Activated naive CD4-positive, alpha-beta T cell treated with anti-CD3 and anti-CD28 coated beads, Interleukin-2, amount 50 U/mL, for 16 hours (primary cell): ENCODE measurements around the gene PHKA2.

Experiments
- DNase-seq: peaks from one replicate; pipeline ENCODE4 v3.0.0-alpha.2; 2020

The PHKA2 gene

GRCh38 chrX:18927558-18927957 is 56.4 kb downstream of the PHKA2 start:
- no peak for DNase-seq

DNA sequence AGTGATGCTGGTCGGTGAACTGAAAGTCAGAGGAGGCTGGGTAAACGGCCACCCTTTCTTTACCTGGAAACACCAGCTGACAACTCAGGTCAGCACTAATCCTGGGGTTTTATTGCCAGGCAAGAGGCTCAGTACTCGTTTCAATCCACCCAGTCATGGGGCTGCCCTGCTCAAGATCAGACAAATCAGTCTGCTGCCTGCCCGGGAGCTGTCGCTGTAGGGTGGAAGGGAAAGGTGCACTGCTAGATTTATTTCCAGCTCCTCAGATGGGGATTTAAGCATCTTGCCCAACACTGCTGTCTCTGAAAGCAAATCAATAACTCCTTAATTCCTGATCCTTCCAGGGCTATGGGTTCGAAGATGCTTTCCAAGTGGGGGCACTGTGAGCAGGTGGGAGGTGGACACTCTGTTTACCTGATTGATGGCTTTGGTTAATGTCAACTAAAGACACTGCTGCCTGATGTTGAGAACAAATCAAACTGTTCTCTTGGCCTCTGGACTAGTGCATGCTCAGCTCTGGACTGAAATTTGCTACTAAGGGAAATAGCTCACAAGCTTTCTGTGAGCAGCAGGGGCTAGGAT is 59.3 kb downstream of the PHKA2 start:
- DNase-seq: no peak

- DNase-seq: no peak
Observed at GRCh38 chrX:18920566-18920965, 63.3 kb downstream of the PHKA2 start.

GRCh38 chrX:18920079-18920478 is 63.8 kb downstream of the PHKA2 start:
- DNase-seq: no peak

DNA sequence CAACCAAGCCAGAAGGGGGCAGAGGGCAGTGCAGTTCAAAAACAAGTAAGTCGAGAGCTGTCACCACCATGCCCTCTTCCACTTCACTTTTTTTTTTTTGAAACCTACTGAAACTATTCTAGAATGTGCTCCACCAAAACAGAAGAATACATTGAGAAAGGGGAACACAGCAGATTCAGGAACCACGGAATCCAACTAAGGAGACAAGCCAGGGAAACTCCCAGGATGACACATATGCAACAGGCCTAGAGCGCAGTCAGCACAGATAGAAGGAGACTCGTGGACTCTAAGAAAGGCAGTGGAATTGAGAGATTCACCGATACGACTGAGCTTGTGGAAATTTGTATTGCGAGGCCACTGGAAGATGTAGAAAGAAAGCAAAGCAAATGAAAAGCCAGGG is 66.1 kb downstream of the PHKA2 start:
- DNase-seq: no peak

GRCh38 chrX:18906286-18906685 is 77.6 kb downstream of the PHKA2 start:
- DNase-seq: no peak

DNA sequence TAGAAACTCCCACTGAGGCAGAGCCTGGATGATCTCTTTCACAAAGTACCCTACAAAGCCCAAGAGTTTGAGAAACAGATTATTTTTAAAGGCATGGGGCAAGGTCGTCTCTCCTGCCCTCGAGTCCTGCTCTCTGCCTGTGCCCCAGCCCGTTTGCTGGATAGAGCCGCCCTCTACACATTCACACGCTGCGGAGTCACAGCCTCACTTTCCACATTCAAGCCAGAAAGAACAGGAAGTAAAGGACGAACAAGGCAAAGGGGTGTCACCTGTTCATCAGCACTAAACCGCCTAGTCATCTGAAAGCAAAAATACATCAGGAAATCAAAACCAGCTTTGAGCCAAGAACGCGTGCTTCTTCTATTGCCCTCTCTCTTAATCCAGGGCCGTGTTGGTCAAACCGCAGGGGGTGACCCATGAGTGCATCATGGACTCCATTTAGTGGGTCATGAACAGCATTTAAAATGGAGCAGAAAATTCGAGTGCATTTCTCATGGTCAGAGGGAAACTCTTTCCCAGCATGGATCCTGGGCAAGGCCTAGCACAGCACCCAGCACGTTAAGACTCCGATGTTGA is 83.4 kb downstream of the PHKA2 start:
- no peak for DNase-seq

- no peak for DNase-seq
Observed at GRCh38 chrX:18899796-18900380, 84.0 kb downstream of the PHKA2 start.

DNA sequence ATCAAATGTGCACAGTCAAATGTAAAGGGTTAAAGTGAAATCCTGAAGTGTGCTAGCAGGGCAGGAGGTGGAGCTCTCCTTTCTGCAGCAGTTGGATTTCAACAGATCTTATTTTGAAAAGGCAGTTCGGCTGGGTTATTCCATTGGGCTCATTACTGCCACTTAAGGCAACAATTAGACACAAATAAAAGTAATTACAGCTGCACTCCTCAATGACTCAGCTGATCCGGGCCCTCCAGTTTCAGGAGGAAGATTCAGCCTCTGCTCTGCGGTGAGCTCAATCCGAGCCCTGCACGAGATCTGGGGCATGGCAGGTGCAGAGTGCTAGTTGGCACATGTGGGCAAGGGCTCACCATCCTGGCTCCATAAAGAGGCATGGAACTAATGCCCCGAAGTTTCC is 85.4 kb downstream of the PHKA2 start:
- no peak for DNase-seq

DNA sequence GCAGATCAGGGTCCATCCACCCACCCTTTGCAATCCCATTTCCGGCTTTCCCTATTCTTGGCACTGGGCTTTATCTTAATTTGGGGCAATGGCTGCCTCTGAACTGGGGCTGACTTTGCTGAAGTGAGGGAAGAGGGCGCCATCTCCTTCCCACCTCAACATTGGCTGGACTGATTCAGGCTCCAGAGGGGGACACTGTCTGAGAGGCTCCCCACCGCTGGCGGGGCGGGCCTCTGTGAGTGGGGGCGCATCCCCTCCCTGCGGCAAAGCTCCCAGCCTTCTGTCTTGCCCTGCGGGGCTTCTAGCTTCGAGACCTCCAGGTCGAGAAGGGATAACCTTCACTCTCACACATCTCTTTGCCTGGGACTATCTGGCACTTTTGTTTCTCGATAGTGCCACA is 85.8 kb downstream of the PHKA2 start:
- DNase-seq: no peak

DNA sequence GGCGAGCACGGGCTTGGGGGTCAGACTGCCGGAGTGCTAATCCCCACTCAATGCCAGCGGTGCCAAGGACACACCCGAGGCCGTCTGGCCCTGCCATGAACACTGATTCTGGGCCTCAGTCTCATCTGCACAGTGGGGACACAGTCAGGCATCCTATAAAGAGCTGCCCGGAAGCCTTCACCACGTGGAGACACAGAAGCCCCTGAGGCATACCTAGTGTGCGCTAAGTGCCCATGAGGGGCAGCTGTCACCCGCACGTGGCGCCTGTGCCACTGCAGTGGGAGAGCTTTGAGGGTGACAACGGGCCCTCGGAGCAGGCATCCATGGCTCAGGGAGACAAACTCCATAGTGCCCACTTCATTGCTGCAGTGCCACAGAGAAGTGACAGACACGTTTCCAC is 86.3 kb downstream of the PHKA2 start:
- no peak for DNase-seq

- no peak for DNase-seq
Observed at GRCh38 chrX:18896680-18897544, 87.0 kb downstream of the PHKA2 start.

GRCh38 chrX:18895189-18895951 is 88.5 kb downstream of the PHKA2 start:
- no peak for DNase-seq

DNA sequence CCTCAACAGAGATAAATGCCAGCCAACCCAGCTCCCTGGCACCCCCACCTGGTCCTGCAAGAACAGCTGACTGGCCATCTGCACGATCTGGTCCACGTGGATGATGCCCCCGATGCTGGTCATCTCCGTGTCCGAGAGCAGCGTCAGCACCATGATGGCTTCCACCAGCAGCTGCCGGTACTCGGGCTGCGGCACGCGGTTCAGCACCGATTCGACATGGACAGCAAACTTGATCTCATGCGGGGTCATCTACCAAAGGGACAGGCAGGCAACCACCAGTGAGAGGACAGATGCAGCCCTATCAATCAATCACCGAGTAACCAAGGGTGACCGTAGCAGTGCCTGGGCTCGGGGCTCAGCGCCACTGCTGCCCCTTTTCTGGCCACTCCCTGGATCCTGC is 89.8 kb downstream of the PHKA2 start:
- no peak for DNase-seq

DNA sequence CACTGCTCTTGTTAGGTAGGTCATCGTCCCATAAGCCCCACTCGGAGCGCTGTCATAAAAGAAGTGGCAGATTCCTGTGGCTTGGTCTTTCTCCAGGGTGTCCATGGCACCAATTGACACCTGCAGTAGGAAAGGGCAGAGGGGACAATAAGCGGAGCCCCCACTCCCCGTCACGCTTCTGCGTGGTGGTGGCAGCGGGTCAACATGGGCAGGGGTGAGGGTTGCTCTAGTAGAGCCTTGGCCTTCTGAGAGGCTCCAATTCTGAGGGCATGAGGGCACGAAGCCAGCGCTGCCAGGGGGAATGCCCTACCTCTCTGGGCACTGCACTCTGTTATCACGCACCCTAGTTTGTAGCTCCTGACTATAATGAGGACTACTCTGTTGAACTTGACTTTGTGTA is 90.4 kb downstream of the PHKA2 start:
- no peak for DNase-seq

- DNase-seq: no peak
Observed at GRCh38 chrX:18892899-18893298, 91.0 kb downstream of the PHKA2 start.

- no peak for DNase-seq
Observed at GRCh38 chrX:18891548-18891945, 92.4 kb downstream of the PHKA2 start.

DNA sequence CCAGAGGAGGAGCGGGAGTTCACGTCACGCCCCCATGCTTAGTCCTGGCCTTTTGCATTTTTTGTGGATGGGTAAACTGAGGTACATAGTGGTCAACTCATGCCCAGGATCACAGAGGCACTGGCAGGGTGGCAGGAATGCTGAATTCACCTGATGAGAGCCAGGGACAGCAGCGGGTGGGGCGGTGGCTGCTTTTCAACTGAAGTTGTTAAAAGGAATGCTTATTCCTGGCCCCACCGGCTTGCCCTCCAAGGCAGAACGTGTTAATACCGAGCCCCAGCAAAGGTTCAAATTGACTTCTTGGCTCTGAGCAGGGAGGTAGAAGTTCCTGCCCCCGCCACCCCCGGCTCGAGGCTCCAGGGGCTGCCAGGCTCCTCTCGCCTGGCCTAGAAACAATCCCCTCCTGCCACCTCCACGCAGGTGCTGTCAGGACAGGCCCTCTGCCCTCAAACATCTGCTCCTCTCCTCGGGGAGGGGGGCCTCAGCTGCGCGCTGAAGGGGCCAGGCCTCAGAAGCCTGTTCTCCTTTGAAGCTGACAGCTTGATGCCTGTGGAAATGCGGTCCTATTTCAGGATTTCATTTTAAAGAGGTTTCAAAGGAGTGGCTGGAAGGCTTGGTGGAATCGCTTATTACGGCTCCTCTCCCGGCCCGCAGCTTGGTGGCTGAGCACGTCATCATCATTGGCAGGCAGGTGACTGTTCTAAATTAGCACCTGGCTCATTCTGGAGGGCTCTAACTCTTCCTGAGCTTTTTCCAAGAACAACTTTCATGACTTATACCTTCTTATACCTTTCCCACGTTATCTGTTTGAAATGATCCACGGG is 93.0 kb downstream of the PHKA2 start:
- DNase-seq: no peak

DNA sequence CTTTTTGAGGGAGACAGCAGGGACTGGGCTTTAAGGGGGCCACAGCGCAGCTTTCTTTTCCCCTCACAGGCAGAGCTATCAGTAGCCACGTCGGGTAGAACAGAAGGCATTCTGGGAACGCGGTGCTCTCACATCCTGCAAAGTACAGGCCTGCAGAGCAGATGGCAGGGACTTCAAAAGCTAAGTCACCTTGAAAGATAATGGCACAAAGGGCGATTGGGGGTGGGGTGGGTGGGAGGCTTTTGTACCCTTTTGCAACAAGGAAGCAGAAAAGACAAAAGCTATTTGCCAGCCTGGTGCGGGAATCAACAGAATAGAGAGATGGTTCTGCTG is 93.9 kb downstream of the PHKA2 start:
- no peak for DNase-seq

DNA sequence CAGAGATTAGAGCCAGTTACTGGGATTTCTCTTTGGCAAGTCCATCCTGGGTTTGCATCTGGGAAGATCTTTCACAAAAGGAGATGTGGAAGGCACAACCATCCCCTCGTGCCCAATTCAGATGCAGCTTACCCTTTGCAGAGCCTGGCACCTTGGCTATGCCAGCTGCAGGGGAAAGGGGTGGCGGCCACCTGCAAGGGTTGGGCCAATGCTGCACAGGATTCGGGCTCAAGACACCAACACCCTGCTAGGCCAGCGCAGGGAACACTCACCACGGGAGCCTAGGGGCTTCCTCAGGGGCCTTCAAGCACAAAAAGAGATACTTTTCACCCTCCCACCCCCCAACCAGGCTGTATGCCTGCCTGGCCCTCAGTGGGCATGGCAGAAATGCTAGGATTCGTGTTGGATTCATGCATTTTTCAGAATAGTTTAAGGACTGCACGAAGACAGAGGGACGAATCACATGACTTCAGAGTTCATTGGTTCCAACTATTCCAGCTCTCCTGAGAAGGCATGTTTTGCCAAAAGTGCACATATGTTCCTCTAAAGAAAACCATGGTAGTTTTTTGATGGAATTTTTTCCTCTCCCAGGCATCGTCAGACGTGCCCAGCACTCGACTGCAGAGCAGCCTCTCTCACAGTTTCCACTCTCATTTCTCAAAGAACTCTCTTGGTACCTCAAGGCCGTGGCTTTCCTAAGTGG is 94.4 kb downstream of the PHKA2 start:
- DNase-seq: no peak

DNA sequence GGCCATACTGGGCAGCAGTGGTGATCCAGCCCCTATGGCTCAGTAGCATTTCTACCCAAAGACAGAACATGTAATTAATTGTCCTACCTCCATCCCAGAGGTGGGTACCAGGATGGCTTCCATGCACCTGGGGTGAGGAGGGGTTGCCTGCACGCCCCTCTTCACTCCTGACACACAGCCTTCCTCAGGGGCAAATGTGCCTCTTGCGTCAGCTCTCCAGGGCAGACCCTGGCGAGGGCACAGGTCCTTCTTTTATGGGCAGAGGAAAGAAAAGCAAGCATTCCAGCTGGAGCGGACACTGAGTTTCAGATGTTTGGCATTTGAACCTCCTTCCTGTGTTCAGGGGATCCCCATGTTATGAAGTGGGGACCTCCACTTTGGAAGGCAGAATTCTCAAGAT is 95.6 kb downstream of the PHKA2 start:
- DNase-seq: no peak

DNA sequence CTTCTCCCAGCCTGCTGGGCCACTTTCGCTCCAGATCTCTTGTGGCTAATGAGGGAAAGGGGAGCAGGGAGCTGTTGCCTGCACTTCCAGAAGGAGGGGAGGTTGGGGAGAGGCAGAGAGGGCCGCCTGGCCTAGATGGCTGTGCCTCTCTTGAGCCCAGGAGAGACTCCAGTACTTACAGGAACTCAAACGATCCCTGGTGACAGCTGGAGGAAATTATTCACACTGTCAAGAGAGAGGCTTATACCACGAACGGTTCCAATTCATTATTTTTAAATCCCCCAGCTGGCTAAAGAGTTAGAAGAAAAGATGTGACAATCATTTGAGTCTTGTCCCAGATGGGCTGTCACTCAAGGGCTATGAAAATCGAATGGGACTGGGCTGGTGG is 96.1 kb downstream of the PHKA2 start:
- DNase-seq: no peak
